HepG2 (cell line): ENCODE measurements around the gene VARS1. TPM values are rescaled to one million over a fixed set of nuclear protein-coding genes. Genes with fewer than 3 reads are reported as not detected.

Experiments used
- ATAC-seq: fragments of 200-7000 bp; cut with Tn5 transposase; 3 replicates; pipeline ENCODE4 v1.9.1; 2020; ENCODE audit warnings: mild to moderate bottlenecking, moderate library complexity
- BruUV-seq: library from RNA; stranded (reverse); fragments of 400-500 nt; replicated peaks from 2 replicates; lab custom pipeline; 2021; lab: Mats Ljungman, UMichigan
- CTCF ChIA-PET: fragments of 300-600 bp; formaldehyde crosslinking; extraction: SDS; loops from one replicate; lab custom pipeline; 2021; ENCODE audit warnings: low total read pairs, inconsistent platforms, low intra/inter-chr PET ratio; lab: Yijun Ruan, JAX
- POLR2A ChIA-PET: fragments of 350-600 bp; sonication (Branson Sonifier 250); formaldehyde crosslinking; loops from one replicate; lab custom pipeline; 2020; ENCODE audit warnings: antibody characterized with exemption, inconsistent platforms; lab: Yijun Ruan, JAX
- DNase-seq: peaks from one replicate; pipeline ENCODE4 v3.0.0-alpha.2; 2015; ENCODE audit warnings: low spot score
- FAIRE-seq: peaks from 3 replicates; lab custom pipeline; 2011; peaks lifted over from hg19 to GRCh38; lab: Jason Lieb, UNC
- H2AFZ ChIP-seq: one replicate; pipeline ENCODE4 v1.6.1; 2011; ENCODE audit warnings: low read length, inconsistent platforms
- H3K27ac ChIP-seq: fragments of 300-600 bp; 3 replicates; pipeline ENCODE4 v1.8.0; 2011; ENCODE audit warnings: mixed run types, mild to moderate bottlenecking, mixed read lengths, low read length, inconsistent platforms; ENCODE audit not compliant: insufficient read depth; ENCODE audit errors: extremely low read length
- H3K27me3 ChIP-seq, 2 experiments: fragments of 200-600 bp in 1 of 2; 2 replicates in 1 of 2; 3 replicates in 1 of 2; pipeline versions ENCODE4 v1.6.0 to v1.8.0; 2011; ENCODE audit warnings: low read length in 2 of 2, mild to moderate bottlenecking in 2 of 2, moderate library complexity in 2 of 2, inconsistent platforms in 1 of 2; ENCODE audit not compliant: insufficient read depth in 2 of 2, control insufficient read depth in 1 of 2
- H3K36me3 ChIP-seq, 2 experiments: fragments of 200-600 bp in 1 of 2; replicated peaks in 1 of 2; 2 replicates in 1 of 2; 3 replicates in 1 of 2; pipeline versions ENCODE4 v1.5.1 to v1.8.0; 2011; ENCODE audit warnings: low read length in 2 of 2, inconsistent platforms in 1 of 2; ENCODE audit not compliant: insufficient read depth in 2 of 2, control insufficient read depth in 1 of 2
- H3K4me1 ChIP-seq: 2 replicates; pipeline ENCODE4 v1.5.1; 2012; ENCODE audit warnings: low read length, inconsistent platforms; ENCODE audit not compliant: insufficient read depth
- H3K4me2 ChIP-seq: 2 replicates; pipeline ENCODE4 v1.6.0; 2011; ENCODE audit warnings: low read depth, low read length, inconsistent platforms
- H3K4me3 ChIP-seq, 3 experiments: fragments of 200-600 bp in 1 of 3; sonication (generic), shearing (Covaris generic) in 1 of 3; replicated peaks in 1 of 3; 2 replicates each; pipeline ENCODE4 v1.5.1; 2011 to 2016; ENCODE audit warnings: low read length in 3 of 3, inconsistent platforms in 2 of 3, low read depth in 2 of 3, mild to moderate bottlenecking in 2 of 3, control low read depth in 1 of 3, mixed read lengths in 1 of 3; ENCODE audit not compliant: insufficient read depth in 1 of 3
- H3K79me2 ChIP-seq: one replicate; pipeline ENCODE4 v1.6.1; 2011; ENCODE audit warnings: low read length, inconsistent platforms; ENCODE audit not compliant: insufficient read depth
- H3K9ac ChIP-seq: 2 replicates; pipeline ENCODE4 v1.6.0; 2011; ENCODE audit warnings: mild to moderate bottlenecking, low read depth, low read length, inconsistent platforms; ENCODE audit not compliant: insufficient read depth
- H3K9me3 ChIP-seq: 2 replicates; pipeline ENCODE4 v1.5.1; 2012; ENCODE audit warnings: mild to moderate bottlenecking, low read length
- H4K20me1 ChIP-seq: 2 replicates; pipeline ENCODE4 v1.6.0; 2011; ENCODE audit warnings: inconsistent platforms, mild to moderate bottlenecking, low read length, moderate library complexity; ENCODE audit not compliant: insufficient read depth
- AFF4 ChIP-seq: sonication (generic); formaldehyde crosslinking; IDR thresholded peaks from 2 replicates; pipeline ENCODE4 v1.4.0; 2020; ENCODE audit warnings: missing genetic modification reagents
- DMAP1 ChIP-seq: IDR thresholded peaks from 2 replicates; pipeline ENCODE4 v1.6.1; 2016
- ELK4 ChIP-seq: sonication (generic); formaldehyde crosslinking; IDR thresholded peaks from 2 replicates; pipeline ENCODE4 v1.9.0; 2021; ENCODE audit warnings: missing genetic modification reagents, borderline replicate concordance
- FOXA1 ChIP-seq, 2 experiments: fragments of 450-650 bp in 1 of 2; sonication (generic) in 1 of 2; formaldehyde crosslinking in 1 of 2; IDR thresholded peaks; 2 replicates each; pipeline versions ENCODE4 v1.4.0 to v1.6.1; 2016 to 2020; ENCODE audit warnings: missing genetic modification reagents in 1 of 2
- MAX ChIP-seq: IDR thresholded peaks from 2 replicates; pipeline ENCODE4 v1.6.1; 2012; ENCODE audit warnings: inconsistent platforms
- TEAD2 ChIP-seq: sonication (generic); formaldehyde crosslinking; IDR thresholded peaks from 2 replicates; pipeline ENCODE4 v1.9.0; 2021; ENCODE audit warnings: missing genetic modification reagents
- XRCC5 ChIP-seq: fragments of 200-400 bp; formaldehyde crosslinking; optimal IDR thresholded peaks from 2 replicates; pipeline ENCODE3; 2017; ENCODE audit warnings: mild to moderate bottlenecking, low read length
- ZNF337 ChIP-seq: sonication (generic); formaldehyde crosslinking; IDR thresholded peaks from 2 replicates; pipeline ENCODE4 v1.5.1; 2020; ENCODE audit warnings: missing genetic modification reagents, low read depth, mild to moderate bottlenecking, borderline replicate concordance
- ZNF558 ChIP-seq: sonication (generic); formaldehyde crosslinking; IDR thresholded peaks from 2 replicates; pipeline ENCODE4 v1.9.0; 2022; ENCODE audit warnings: mild to moderate bottlenecking, missing genetic modification reagents, borderline replicate concordance
- ZNF772 ChIP-seq: sonication (generic); formaldehyde crosslinking; IDR thresholded peaks from 2 replicates; pipeline ENCODE4 v1.5.0; 2020; ENCODE audit warnings: mild to moderate bottlenecking, missing genetic modification reagents
- WGBS: methylation state at CpG from one replicate; pipeline ENCODE4 v1.1.6; 2017; ENCODE audit warnings: low lambda C conversion rate; 5-methylcytosine and 5-hydroxymethylcytosine counted together
- in situ Hi-C: cut with HindIII; loops from 2 replicates; pipeline ENCODE4 v1.10.0; 2017; ENCODE audit warnings: low pct_unique_long_range_greater_than_20kb; ENCODE audit not compliant: extremely low pct_ligation_motif_present
- intact Hi-C: fragments of 100-400 bp; cut with micrococcal nuclease; formaldehyde crosslinking; loops from one replicate; pipeline ENCODE4 v1.10.0; 2022; ENCODE audit not compliant: unreplicated experiment
- polyA plus RNA-seq, 8 experiments: library from polyadenylated mRNA; depleted of rRNA in 3 of 8; stranded (reverse) in 7 of 8; unstranded in 1 of 8; fragments of >200 nt; fragmentation: Illumina TruSeq in 4 of 8; extraction: Trizol in 4 of 8; gene quantifications; 2 replicates each; pipeline versions ENCODE4 v1.2.1 to v1.2.3, GENCODE V29; 2011 to 2016; ENCODE audit warnings: low read depth in 4 of 8, missing spikeins in 1 of 8, mixed read lengths in 1 of 8; ENCODE audit not compliant: insufficient read depth in 1 of 8
- total RNA-seq, 5 experiments: library from RNA; depleted of rRNA; stranded (reverse); fragments of >200 nt; fragmentation: Illumina TruSeq; extraction: Trizol; gene quantifications; 2 replicates each; pipeline ENCODE4 v1.2.3, GENCODE V29; 2016; ENCODE audit warnings: low read depth in 1 of 5

Gene VARS1
- total and polyA plus RNA-seq, 2 of the 13 experiments (the other 11 are each of a cell fraction or from before 2014, with no cell fraction given) = 14.7 to 56.1 TPM

- H2AFZ ChIP-seq = no peak overlapping the region
- in situ Hi-C loops (no loop called here), intact Hi-C loops (no loop called here)
- no peaks in the 10 kb centered on the region for H3K9me3 ChIP-seq
- no TSS peak for BruUV-seq
- DNase-seq (no peak), ATAC-seq (no peak), FAIRE-seq (no peak)
- H3K27ac ChIP-seq = no peak overlapping the region
- WGBS = 94% methylated on average over 4 of the region's 4 CpGs
- no peak for TF ChIP-seq AFF4
- TF ChIP-seq ZNF558 (CRISPR knock-in tag) = no peak
- no peak for TF ChIP-seq TEAD2
- TF ChIP-seq FOXA1 (IDR thresholded peaks at IDR 0.05) = no peak
- no peak for TF ChIP-seq FOXA1 (CRISPR knock-in tag; IDR thresholded peaks at IDR 0.05)
- TF ChIP-seq MAX = no peak
- TF ChIP-seq DMAP1 (CRISPR knock-in tag) = no peak
- no peak for TF ChIP-seq ZNF772
- no peak for TF ChIP-seq ELK4
- no peak for TF ChIP-seq ZNF337 (CRISPR knock-in tag)
- no peak for TF ChIP-seq XRCC5
- H3K79me2 ChIP-seq = no peaks in the 10 kb centered on the region
- no peak overlapping the region for H3K4me3 ChIP-seq
- peaks cover 47% of the 10 kb centered on the region for H3K4me1 ChIP-seq
- no peaks in the 10 kb centered on the region for H3K27me3 ChIP-seq
- no peaks in the 10 kb centered on the region for H4K20me1 ChIP-seq
- H3K36me3 ChIP-seq = peaks cover 0 to 2% of the 10 kb centered on the region in 2 experiments; a peak in 3 of 5 replicates
- no peak overlapping the region for H3K9ac ChIP-seq
- POLR2A ChIA-PET = interaction anchor here (1.6 kb wide), 1 partner anchor 27 kb away, joined by 10 read pairs; the partner anchor contains the start of gene CLIC1
- no peak overlapping the region for H3K4me2 ChIP-seq
- CTCF ChIA-PET = no interaction called here
These were observed 31.4 kb downstream of the VARS1 start for GRCh38 chr6:31764198-31764597.
